Astrocyte (in vitro differentiated cells and primary cell): Measurements from ENCODE around the gene ECE1.

Experiments
- CTCF ChIP-seq: IDR thresholded peaks from 2 replicates; pipeline ENCODE4 v1.5.1; 2011; ENCODE audit warnings: low read depth, mild to moderate bottlenecking, inconsistent platforms, low read length, moderate library complexity; ENCODE audit not compliant: insufficient read depth
- EZH2 ChIP-seq: IDR thresholded peaks from 2 replicates; pipeline ENCODE4 v1.6.1; 2012; ENCODE audit warnings: mild to moderate bottlenecking, low read length, inconsistent platforms; ENCODE audit not compliant: insufficient read depth

DNA sequence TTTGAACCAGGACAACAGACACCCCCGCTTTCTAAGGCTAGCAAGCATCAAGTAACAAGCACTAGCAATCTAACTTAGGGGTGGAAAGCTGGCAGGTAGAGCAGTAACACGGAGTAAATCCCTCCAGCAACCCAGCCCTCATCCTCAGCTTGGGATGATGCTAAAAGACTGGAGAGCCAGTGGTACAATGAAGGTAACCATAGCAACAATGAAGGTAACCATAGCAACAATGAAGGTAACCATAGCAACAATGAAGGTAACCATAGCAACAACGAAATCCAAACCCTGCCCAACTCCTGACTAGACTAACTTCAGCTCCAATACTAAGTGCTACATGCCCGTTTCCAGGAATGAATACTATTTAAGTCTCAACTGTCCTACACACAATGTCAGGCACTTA, 91.3 kb downstream of the ECE1 start:
- TF ChIP-seq EZH2 = no peak
- no peak for TF ChIP-seq CTCF
